ENCODE data around the gene KDM4B. TPM values are rescaled to one million over a fixed set of nuclear protein-coding genes. Genes with fewer than 3 reads are reported as not detected.

The KDM4B gene
- total and polyA plus RNA-seq, 2 donors, result 14.3 to 19.5 TPM

DNA sequence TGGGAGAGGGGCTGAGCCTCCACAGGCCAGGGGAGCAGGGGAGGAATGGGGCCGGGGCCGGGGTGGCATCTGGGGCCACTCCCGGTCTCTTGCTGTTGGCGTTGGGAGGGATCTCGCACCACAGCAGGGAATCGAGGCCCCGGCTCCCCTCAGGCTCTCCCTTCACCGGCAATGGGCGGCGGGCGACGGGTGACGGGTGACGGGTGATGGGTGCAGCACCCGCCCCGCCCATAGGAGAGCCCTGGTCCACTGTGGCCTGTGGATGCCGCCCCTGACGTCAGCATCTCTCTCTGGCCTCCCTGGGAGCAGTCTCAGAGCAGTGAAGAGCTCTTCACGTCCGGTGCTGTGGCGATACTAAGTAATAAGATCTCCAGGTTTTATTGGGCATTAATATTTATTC is 133.6 kb downstream of the KDM4B start:
- WGBS, result 89% methylated on average over 21 of the region's 21 CpGs
- Histone ChIP-seq H3K4me3 (ENCODE audit: low read depth, low read length) (no peak overlapping the region), H3K4me1 (ENCODE audit: insufficient read depth) (no peaks in the 10 kb centered on the region), H3K36me3 (ENCODE audit: insufficient read depth) (no peaks in the 10 kb centered on the region), H3K27ac (ENCODE audit: low read depth) (no peak overlapping the region)
- no peak for DNase-seq (ENCODE audit: extremely low spot score)

- Histone ChIP-seq H3K27ac (ENCODE audit: low read depth) (no peak overlapping the region), H3K36me3 (ENCODE audit: insufficient read depth) (no peaks in the 10 kb centered on the region), H3K4me1 (ENCODE audit: insufficient read depth) (no peaks in the 10 kb centered on the region), H3K4me3 (ENCODE audit: low read depth, low read length) (no peak overlapping the region)
- DNase-seq (ENCODE audit: extremely low spot score), result no peak
- WGBS, result 29% methylated on average over 29 of the region's 29 CpGs
These were observed 134.3 kb downstream of the KDM4B start for GRCh38 chr19:5103061-5103701.

DNA sequence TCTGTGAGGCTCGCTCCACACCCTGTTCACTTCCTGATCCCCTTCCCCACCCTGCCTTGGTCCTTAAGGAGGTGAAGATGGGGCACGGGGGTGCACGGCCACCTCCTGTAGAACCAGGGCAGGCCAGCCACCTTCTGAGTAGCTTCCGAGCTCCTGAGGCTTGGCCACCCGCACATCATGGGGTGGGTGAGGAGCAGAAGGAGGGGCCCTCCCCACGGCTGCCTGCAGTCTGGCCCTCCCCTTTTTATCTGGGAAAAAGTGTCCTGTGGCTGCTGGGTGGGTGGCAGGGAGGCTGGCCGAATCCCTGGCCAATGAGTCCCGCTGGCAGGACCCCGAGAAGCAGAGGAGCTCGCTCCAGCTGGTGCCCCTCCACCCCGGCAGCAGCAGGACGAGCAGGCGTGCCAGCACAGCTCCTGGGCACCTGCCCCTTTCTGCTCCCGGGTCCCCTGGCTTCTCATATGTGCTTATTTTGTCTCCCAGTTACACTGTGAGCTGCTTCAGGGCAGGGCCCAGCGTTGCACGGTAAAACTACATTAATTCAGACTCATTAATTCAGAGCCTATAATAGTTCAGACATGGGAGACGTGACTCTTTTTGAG is 135.0 kb downstream of the KDM4B start:
- DNase-seq (ENCODE audit: extremely low spot score), result no peak
- WGBS, result 72% methylated on average over 17 of the region's 17 CpGs
- Histone ChIP-seq H3K4me3 (ENCODE audit: low read depth, low read length) (no peak overlapping the region), H3K36me3 (ENCODE audit: insufficient read depth) (no peaks in the 10 kb centered on the region), H3K4me1 (ENCODE audit: insufficient read depth) (no peaks in the 10 kb centered on the region), H3K27ac (ENCODE audit: low read depth) (no peak overlapping the region)

DNA sequence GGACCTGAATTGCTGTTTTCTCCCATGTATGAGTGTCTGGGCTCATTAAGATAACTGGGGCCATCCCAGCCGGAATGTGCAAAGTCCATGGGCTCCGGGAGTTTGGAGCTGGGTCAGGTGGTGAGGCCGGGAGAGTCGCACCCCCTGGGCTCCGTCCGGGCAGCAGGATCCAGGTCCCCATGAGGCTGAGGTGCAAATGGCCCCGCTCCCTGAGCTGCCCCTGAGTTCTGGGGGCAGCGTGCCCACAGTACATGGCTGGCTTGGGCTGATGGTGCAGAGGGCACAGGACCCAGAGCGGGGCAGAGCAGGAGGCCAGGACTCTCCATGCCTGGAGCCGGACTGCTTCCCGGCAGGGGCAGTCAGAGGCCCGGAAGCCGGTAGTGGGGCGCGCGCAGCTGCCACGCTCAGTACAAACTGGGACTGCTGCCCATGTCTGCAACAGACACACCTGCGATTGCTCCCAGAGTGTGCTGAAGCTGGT is 136.0 kb downstream of the KDM4B start:
- H3K27ac ChIP-seq (ENCODE audit: low read depth), result no peak overlapping the region
- H3K36me3 ChIP-seq (ENCODE audit: insufficient read depth), result no peaks in the 10 kb centered on the region
- WGBS, result 95% methylated on average over 18 of the region's 18 CpGs
- no peaks in the 10 kb centered on the region for H3K4me1 ChIP-seq (ENCODE audit: insufficient read depth)
- no peak overlapping the region for H3K4me3 ChIP-seq (ENCODE audit: low read depth, low read length)
- DNase-seq (ENCODE audit: extremely low spot score), result no peak

- peaks cover 3% of the 10 kb centered on the region for H3K36me3 ChIP-seq (ENCODE audit: insufficient read depth)
- no peak overlapping the region for H3K27ac ChIP-seq (ENCODE audit: low read depth)
- no peak for DNase-seq (ENCODE audit: extremely low spot score)
- WGBS, result 89% methylated on average over 23 of the region's 23 CpGs
- no peaks in the 10 kb centered on the region for H3K4me1 ChIP-seq (ENCODE audit: insufficient read depth)
- no peak overlapping the region for H3K4me3 ChIP-seq (ENCODE audit: low read depth, low read length)
These were observed 137.3 kb downstream of the KDM4B start for GRCh38 chr19:5106191-5106726.

- Histone ChIP-seq H3K4me3 (ENCODE audit: low read depth, low read length) (no peak overlapping the region), H3K36me3 (ENCODE audit: insufficient read depth) (peaks cover 3% of the 10 kb centered on the region), H3K4me1 (ENCODE audit: insufficient read depth) (no peaks in the 10 kb centered on the region), H3K27ac (ENCODE audit: low read depth) (no peak overlapping the region)
- 91% methylated on average over 19 of the region's 19 CpGs for WGBS
- no peak for DNase-seq (ENCODE audit: extremely low spot score)
These were observed 138.1 kb downstream of the KDM4B start for GRCh38 chr19:5106971-5107370.

GRCh38 chr19:5107432-5108122 is 138.7 kb downstream of the KDM4B start:
- DNase-seq (ENCODE audit: extremely low spot score), result no peak
- no peak overlapping the region for H3K4me3 ChIP-seq (ENCODE audit: low read depth, low read length)
- 71% methylated on average over 21 of the region's 21 CpGs for whole genome bisulfite sequencing

GRCh38 chr19:5108123-5108596 is 139.2 kb downstream of the KDM4B start:
- Histone ChIP-seq H3K36me3 (ENCODE audit: insufficient read depth) (peaks cover 3% of the 10 kb centered on the region), H3K4me3 (ENCODE audit: low read depth, low read length) (no peak overlapping the region), H3K27ac (ENCODE audit: low read depth) (no peak overlapping the region), H3K4me1 (ENCODE audit: insufficient read depth) (no peaks in the 10 kb centered on the region)
- 85% methylated on average over 12 of the region's 12 CpGs for WGBS
- no peak for DNase-seq (ENCODE audit: extremely low spot score)

More at GRCh38 chr19:5107432-5108122, 138.7 kb downstream of the KDM4B start:
- Histone ChIP-seq H3K4me1 (ENCODE audit: insufficient read depth) (no peaks in the 10 kb centered on the region), H3K27ac (ENCODE audit: low read depth) (no peak overlapping the region), H3K36me3 (ENCODE audit: insufficient read depth) (peaks cover 3% of the 10 kb centered on the region)

DNA sequence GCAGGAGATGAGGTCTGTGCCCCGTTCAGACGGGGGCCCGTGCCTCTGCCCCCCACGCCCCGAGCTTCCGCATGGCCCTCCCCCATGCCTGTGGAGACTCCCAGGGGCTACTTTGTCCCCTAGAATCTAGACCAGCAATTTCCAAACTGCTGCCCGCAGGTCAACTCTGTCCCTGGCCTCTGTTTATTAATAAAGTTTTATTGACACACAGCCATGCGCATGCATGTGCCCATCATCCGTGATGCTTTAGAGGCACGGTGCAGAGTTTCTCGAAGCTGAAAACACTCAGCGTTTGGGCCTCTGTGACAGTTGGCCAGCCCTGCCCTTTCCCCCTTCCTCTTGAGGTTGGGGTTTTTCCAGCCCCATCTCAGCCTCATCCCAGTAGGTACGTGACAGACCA is 140.0 kb downstream of the KDM4B start:
- H3K27ac ChIP-seq (ENCODE audit: low read depth), result no peak overlapping the region
- peaks cover 3% of the 10 kb centered on the region for H3K36me3 ChIP-seq (ENCODE audit: insufficient read depth)
- no peaks in the 10 kb centered on the region for H3K4me1 ChIP-seq (ENCODE audit: insufficient read depth)
- 94% methylated on average over 13 of the region's 13 CpGs for WGBS
- no peak overlapping the region for H3K4me3 ChIP-seq (ENCODE audit: low read depth, low read length)
- no peak for DNase-seq (ENCODE audit: extremely low spot score)

DNA sequence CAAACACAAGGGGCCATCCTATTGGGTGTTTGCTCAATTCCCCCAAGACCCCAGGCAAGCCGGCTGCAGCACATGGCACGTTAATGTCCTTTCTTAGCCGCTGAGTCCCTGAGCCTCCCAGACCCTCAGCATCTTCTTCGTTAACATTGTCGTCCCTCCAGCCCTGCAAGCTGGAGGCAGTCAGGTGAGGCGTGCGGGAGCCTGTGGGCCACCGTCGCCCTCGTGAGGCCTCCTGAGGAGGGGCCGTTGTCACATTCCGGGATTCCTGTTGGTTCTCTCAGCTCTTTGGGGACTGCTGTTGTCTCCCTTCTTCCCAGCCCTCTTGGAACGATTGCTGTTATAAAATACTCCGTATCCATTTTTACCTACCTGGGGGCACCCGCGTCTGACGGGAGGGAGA is 140.6 kb downstream of the KDM4B start:
- no peak overlapping the region for H3K4me3 ChIP-seq (ENCODE audit: low read depth, low read length)
- 89% methylated on average over 17 of the region's 17 CpGs for WGBS
- no peaks in the 10 kb centered on the region for H3K4me1 ChIP-seq (ENCODE audit: insufficient read depth)
- DNase-seq (ENCODE audit: extremely low spot score), result no peak
- H3K36me3 ChIP-seq (ENCODE audit: insufficient read depth), result peaks cover 3% of the 10 kb centered on the region
- no peak overlapping the region for H3K27ac ChIP-seq (ENCODE audit: low read depth)

- no peaks in the 10 kb centered on the region for H3K4me1 ChIP-seq (ENCODE audit: insufficient read depth)
- no peak overlapping the region for H3K4me3 ChIP-seq (ENCODE audit: low read depth, low read length)
- no peak for DNase-seq (ENCODE audit: extremely low spot score)
- H3K36me3 ChIP-seq (ENCODE audit: insufficient read depth), result peaks cover 3% of the 10 kb centered on the region
- WGBS, result 96% methylated on average over 27 of the region's 27 CpGs
- H3K27ac ChIP-seq (ENCODE audit: low read depth), result no peak overlapping the region
These were observed 141.6 kb downstream of the KDM4B start for GRCh38 chr19:5110546-5110945.

- H3K4me3 ChIP-seq (ENCODE audit: low read depth, low read length), result no peak overlapping the region
These were observed 142.1 kb downstream of the KDM4B start for GRCh38 chr19:5111051-5111450.

GRCh38 chr19:5112175-5112574 is 143.3 kb downstream of the KDM4B start:
- 93% methylated on average over 6 of the region's 6 CpGs for WGBS
- H3K27ac ChIP-seq (ENCODE audit: low read depth), result no peak overlapping the region
- peaks cover 3% of the 10 kb centered on the region for H3K36me3 ChIP-seq (ENCODE audit: insufficient read depth)
- no peak overlapping the region for H3K4me3 ChIP-seq (ENCODE audit: low read depth, low read length)
- no peak for DNase-seq (ENCODE audit: extremely low spot score)
- no peaks in the 10 kb centered on the region for H3K4me1 ChIP-seq (ENCODE audit: insufficient read depth)

More at GRCh38 chr19:5111051-5111450, 142.1 kb downstream of the KDM4B start:
- no peaks in the 10 kb centered on the region for H3K4me1 ChIP-seq (ENCODE audit: insufficient read depth)
- no peak overlapping the region for H3K27ac ChIP-seq (ENCODE audit: low read depth)
- peaks cover 3% of the 10 kb centered on the region for H3K36me3 ChIP-seq (ENCODE audit: insufficient read depth)
- 93% methylated on average over 21 of the region's 21 CpGs for WGBS
- DNase-seq (ENCODE audit: extremely low spot score), result no peak

All from urinary bladder (tissue), 4 donors.